ENCODE measurements around the gene LYG2.
"Not testable (repeated sequence)": the region's sequence is repeated elsewhere in the genome, so short reads cannot be mapped to it uniquely, and the experiment has no call there.

The LYG2 gene

DNA sequence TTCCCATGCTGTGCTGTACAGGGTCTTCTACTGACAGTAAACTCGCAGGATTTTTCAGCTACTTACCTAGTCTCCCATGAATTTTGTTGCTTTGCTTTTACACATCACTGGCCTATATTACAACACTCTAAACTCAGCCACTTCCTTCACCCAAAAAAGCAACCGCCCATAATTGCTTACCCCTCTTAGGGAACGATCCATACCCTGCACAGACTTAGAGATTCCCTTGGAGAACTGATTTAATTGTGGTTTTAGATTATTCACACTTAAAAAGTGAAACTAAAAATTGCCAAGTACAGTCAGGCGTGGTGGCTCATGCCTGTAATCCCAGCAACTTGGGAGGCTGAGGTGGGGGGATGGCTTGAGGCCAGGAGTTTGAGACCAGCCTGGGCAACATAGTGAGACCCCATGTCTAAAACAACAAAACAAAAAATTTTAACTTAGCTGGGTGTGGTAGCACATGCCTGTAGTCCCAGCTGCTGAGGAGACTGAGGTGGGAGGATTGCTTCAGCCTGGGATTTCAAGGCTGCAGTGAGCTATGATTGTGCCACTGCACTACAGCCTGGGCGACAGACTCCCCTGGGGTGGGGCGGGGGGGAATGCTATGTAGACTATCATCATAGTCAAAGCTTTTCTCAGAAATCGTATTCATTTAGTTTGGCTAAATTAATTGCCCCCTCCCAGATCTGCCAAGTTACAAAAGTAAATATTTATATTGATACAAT, 55.2 kb downstream of the LYG2 start:
- DNase-seq (ENCODE audit: low read depth): no peak

DNA sequence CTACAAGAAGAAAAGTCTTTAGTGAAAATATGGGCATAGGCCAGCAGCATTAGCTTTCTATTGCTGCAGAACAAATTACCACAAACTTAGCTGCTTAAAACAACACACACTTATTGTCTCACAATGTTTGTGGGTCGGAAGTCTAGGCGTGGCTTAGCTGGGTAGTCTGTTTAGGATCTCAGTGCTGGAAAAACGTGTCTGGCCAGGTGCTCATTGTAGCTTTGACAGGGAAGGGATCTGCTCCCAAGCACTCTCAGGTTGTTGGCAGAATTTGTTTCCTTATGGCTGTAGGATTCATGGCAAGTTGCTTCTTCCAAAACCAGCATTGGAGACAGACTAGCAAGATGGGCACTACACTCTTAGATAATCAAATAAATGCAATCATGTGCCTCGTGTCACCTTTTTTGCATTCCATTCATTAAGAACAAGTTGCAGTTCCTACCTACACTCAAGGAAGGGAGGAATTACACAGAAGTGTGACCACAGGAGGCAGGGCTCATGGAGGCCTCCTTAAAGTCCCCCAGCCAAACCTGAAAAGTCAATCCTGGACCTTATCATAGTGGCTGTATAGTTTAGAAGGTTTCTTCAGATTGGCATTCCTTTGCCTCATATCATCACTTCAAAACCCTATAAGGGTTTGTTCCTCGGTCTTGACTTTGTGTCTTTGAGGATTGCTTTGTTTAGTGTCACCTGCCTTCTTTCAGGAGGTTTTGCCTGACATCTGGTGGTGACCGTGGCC, 57.2 kb downstream of the LYG2 start:
- no peak for DNase-seq (ENCODE audit: low read depth)

DNA sequence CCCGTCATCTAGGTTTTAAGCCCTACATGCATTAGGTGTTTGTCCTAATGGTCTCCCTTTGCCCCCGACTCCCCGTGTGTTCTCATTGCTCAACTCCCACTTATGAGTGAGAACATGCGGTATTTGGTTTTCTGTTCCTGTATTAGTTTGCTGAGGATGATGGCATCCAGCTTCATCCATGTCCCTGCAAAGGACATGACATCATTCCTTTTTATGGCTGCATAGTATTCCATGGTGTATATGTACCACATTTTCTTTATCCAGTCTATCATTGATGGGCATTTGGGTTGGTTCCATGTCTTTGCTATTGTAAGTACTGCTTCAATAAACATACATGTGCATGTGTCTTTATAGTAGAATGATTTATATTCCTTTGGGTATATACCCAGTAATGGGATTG, 63.1 kb downstream of the LYG2 start:
- DNase-seq (ENCODE audit: low read depth): not testable (repeated sequence)

All from GM04503 (cell line).